ENCODE measurements around the gene SSTR1.

Gene SSTR1

GRCh38 chr14:38202444-38203191 lies 5.1 kb upstream of the SSTR1 start:
- no peak overlapping the region for H3K27ac ChIP-seq (ENCODE audit: low read length)
- DNase-seq (ENCODE audit: low read depth, low spot score): no peak

GRCh38 chr14:38203929-38204718 lies 3.6 kb upstream of the SSTR1 start:
- WGBS (ENCODE audit: insufficient coverage, insufficient read length): no CpG with 5 or more reads among the region's 2 CpGs

More at GRCh38 chr14:38202444-38203191, 5.1 kb upstream of the SSTR1 start:
- H3K4me3 ChIP-seq (ENCODE audit: low read length): no peak overlapping the region
- H3K9me3 ChIP-seq (ENCODE audit: control insufficient read depth, insufficient read depth, low read length): no peaks in the 10 kb centered on the region
- H3K36me3 ChIP-seq (ENCODE audit: control insufficient read depth, insufficient read depth, low read length): peaks cover 20% of the 10 kb centered on the region; the same call in 1 of the 2 replicates
- no CpG with 5 or more reads among the region's 5 CpGs for WGBS (ENCODE audit: insufficient coverage, insufficient read length)
- no peaks in the 10 kb centered on the region for H3K4me1 ChIP-seq (ENCODE audit: control insufficient read depth, insufficient read depth, low read length)
- peaks cover 9% of the 10 kb centered on the region; the same call in 1 of the 2 replicates for H3K27me3 ChIP-seq (ENCODE audit: control insufficient read depth, insufficient read depth, low read length)

GRCh38 chr14:38204719-38205115 lies 3.0 kb upstream of the SSTR1 start:
- no peak for DNase-seq (ENCODE audit: low read depth, low spot score)
- H3K4me3 ChIP-seq (ENCODE audit: low read length): no peak overlapping the region
- peaks cover 4% of the 10 kb centered on the region; the same call in 1 of the 2 replicates for H3K4me1 ChIP-seq (ENCODE audit: control insufficient read depth, insufficient read depth, low read length)

More at GRCh38 chr14:38203929-38204718, 3.6 kb upstream of the SSTR1 start:
- Histone ChIP-seq H3K4me1 (ENCODE audit: control insufficient read depth, insufficient read depth, low read length) (0 out of 2 replicates have a peak, but pooled peaks cover 2% of the 10 kb centered on the region), H3K27me3 (ENCODE audit: control insufficient read depth, insufficient read depth, low read length) (peaks cover 23% of the 10 kb centered on the region), H3K27ac (ENCODE audit: low read length) (no peak overlapping the region), H3K4me3 (ENCODE audit: low read length) (no peak overlapping the region), H3K36me3 (ENCODE audit: control insufficient read depth, insufficient read depth, low read length) (peaks cover 8% of the 10 kb centered on the region; the same call in 1 of the 2 replicates), H3K9me3 (ENCODE audit: control insufficient read depth, insufficient read depth, low read length) (no peaks in the 10 kb centered on the region)
- no peak for DNase-seq (ENCODE audit: low read depth, low spot score)

GRCh38 chr14:38205119-38205813 lies 2.4 kb upstream of the SSTR1 start:
- Histone ChIP-seq H3K4me1 (ENCODE audit: control insufficient read depth, insufficient read depth, low read length) (peaks cover 8% of the 10 kb centered on the region; the same call in 1 of the 2 replicates), H3K27ac (ENCODE audit: low read length) (no peak overlapping the region), H3K9me3 (ENCODE audit: control insufficient read depth, insufficient read depth, low read length) (no peaks in the 10 kb centered on the region), H3K36me3 (ENCODE audit: control insufficient read depth, insufficient read depth, low read length) (no peaks in the 10 kb centered on the region; the same call in 1 of the 2 replicates), H3K4me3 (ENCODE audit: low read length) (no peak overlapping the region), H3K27me3 (ENCODE audit: control insufficient read depth, insufficient read depth, low read length) (peaks cover 34% of the 10 kb centered on the region)
- WGBS (ENCODE audit: insufficient coverage, insufficient read length): no CpG with 5 or more reads among the region's 5 CpGs
- no peak for DNase-seq (ENCODE audit: low read depth, low spot score)

More at GRCh38 chr14:38204719-38205115, 3.0 kb upstream of the SSTR1 start:
- H3K27ac ChIP-seq (ENCODE audit: low read length): no peak overlapping the region
- peaks cover 28% of the 10 kb centered on the region for H3K27me3 ChIP-seq (ENCODE audit: control insufficient read depth, insufficient read depth, low read length)
- no peaks in the 10 kb centered on the region for H3K9me3 ChIP-seq (ENCODE audit: control insufficient read depth, insufficient read depth, low read length)
- H3K36me3 ChIP-seq (ENCODE audit: control insufficient read depth, insufficient read depth, low read length): peaks cover 2% of the 10 kb centered on the region; the same call in 1 of the 2 replicates

- no CpG with 5 or more reads among the region's 5 CpGs for WGBS (ENCODE audit: insufficient coverage, insufficient read length)
- DNase-seq (ENCODE audit: low read depth, low spot score): no peak
- no peaks in the 10 kb centered on the region for H3K36me3 ChIP-seq (ENCODE audit: control insufficient read depth, insufficient read depth, low read length)
- no peaks in the 10 kb centered on the region for H3K9me3 ChIP-seq (ENCODE audit: control insufficient read depth, insufficient read depth, low read length)
- H3K4me3 ChIP-seq (ENCODE audit: low read length): no peak overlapping the region
- H3K27ac ChIP-seq (ENCODE audit: low read length): no peak overlapping the region
- peaks cover 42% of the 10 kb centered on the region for H3K27me3 ChIP-seq (ENCODE audit: control insufficient read depth, insufficient read depth, low read length)
- H3K4me1 ChIP-seq (ENCODE audit: control insufficient read depth, insufficient read depth, low read length): peaks cover 8% of the 10 kb centered on the region; the same call in 1 of the 2 replicates
Observed at GRCh38 chr14:38205949-38206665, 1.6 kb upstream of the SSTR1 start.

- H3K27me3 ChIP-seq (ENCODE audit: control insufficient read depth, insufficient read depth, low read length): peaks cover 49% of the 10 kb centered on the region
- no peak overlapping the region for H3K4me3 ChIP-seq (ENCODE audit: low read length)
- no peaks in the 10 kb centered on the region for H3K9me3 ChIP-seq (ENCODE audit: control insufficient read depth, insufficient read depth, low read length)
- peaks cover 8% of the 10 kb centered on the region; the same call in 1 of the 2 replicates for H3K4me1 ChIP-seq (ENCODE audit: control insufficient read depth, insufficient read depth, low read length)
- no CpG with 5 or more reads among the region's 2 CpGs for WGBS (ENCODE audit: insufficient coverage, insufficient read length)
- no peak for DNase-seq (ENCODE audit: low read depth, low spot score)
- H3K36me3 ChIP-seq (ENCODE audit: control insufficient read depth, insufficient read depth, low read length): no peaks in the 10 kb centered on the region
- H3K27ac ChIP-seq (ENCODE audit: low read length): no peak overlapping the region
Observed at GRCh38 chr14:38206689-38207376, 871 bp upstream of the SSTR1 start.

- Histone ChIP-seq H3K4me3 (ENCODE audit: low read length) (no peak overlapping the region), H3K36me3 (ENCODE audit: control insufficient read depth, insufficient read depth, low read length) (no peaks in the 10 kb centered on the region), H3K27me3 (ENCODE audit: control insufficient read depth, insufficient read depth, low read length) (peaks cover 55% of the 10 kb centered on the region), H3K9me3 (ENCODE audit: control insufficient read depth, insufficient read depth, low read length) (no peaks in the 10 kb centered on the region), H3K27ac (ENCODE audit: low read length) (no peak overlapping the region), H3K4me1 (ENCODE audit: control insufficient read depth, insufficient read depth, low read length) (peaks cover 8% of the 10 kb centered on the region; the same call in 1 of the 2 replicates)
- whole genome bisulfite sequencing (ENCODE audit: insufficient coverage, insufficient read length): no CpG with 5 or more reads among the region's 5 CpGs
- DNase-seq (ENCODE audit: low read depth, low spot score): no peak
Observed at GRCh38 chr14:38207377-38207735, 348 bp upstream of the SSTR1 start.

GRCh38 chr14:38208618-38209562 lies 1.2 kb downstream of the SSTR1 start:
- no peak for DNase-seq (ENCODE audit: low read depth, low spot score)
- peaks cover 8% of the 10 kb centered on the region; the same call in 1 of the 2 replicates for H3K4me1 ChIP-seq (ENCODE audit: control insufficient read depth, insufficient read depth, low read length)
- peaks cover 60% of the 10 kb centered on the region for H3K27me3 ChIP-seq (ENCODE audit: control insufficient read depth, insufficient read depth, low read length)
- WGBS (ENCODE audit: insufficient coverage, insufficient read length): no CpG with 5 or more reads among the region's 59 CpGs
- no peaks in the 10 kb centered on the region for H3K36me3 ChIP-seq (ENCODE audit: control insufficient read depth, insufficient read depth, low read length)
- peak overlapping the region; percentile 8; the same call in 1 of the 2 replicates for H3K4me3 ChIP-seq (ENCODE audit: low read length)
- H3K27ac ChIP-seq (ENCODE audit: low read length): no peak overlapping the region
- no peaks in the 10 kb centered on the region for H3K9me3 ChIP-seq (ENCODE audit: control insufficient read depth, insufficient read depth, low read length)
